ENCODE measurements around the gene C6orf136.
A peak's percentile ranks its signal among the peaks of the same experiment; 100 is the strongest.
"Not testable (repeated sequence)": the region's sequence is repeated elsewhere in the genome, so short reads cannot be mapped to it uniquely, and the experiment has no call there.

C6orf136 gene

GRCh38 chr6:30657922-30658321 lies 11.0 kb downstream of the C6orf136 start:
- not testable (repeated sequence) for DNase-seq (ENCODE audit: low read depth)

- no peak for DNase-seq (ENCODE audit: low read depth)
Measured at GRCh38 chr6:30664994-30665767, 18.2 kb downstream of the C6orf136 start.

DNA sequence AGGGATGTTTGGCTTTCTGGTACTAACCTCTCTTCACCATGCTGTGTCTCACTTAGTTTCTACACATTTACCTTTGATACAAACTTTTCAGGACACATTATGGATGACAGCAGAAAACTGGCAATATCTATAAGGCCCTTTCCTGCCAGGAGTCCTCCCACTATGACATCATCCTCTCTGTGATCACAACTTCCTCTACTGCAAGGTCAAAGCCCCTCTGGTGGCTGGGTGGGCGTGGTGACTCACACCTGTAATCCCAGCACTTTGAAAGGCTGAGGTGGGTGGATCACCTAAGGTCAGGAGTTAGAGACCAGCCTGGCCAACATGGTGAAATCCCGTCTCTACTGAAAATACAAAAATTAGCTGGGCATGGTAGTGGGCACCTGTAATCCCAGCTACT lies 19.4 kb downstream of the C6orf136 start:
- not testable (repeated sequence) for DNase-seq (ENCODE audit: low read depth)

GRCh38 chr6:30670760-30671527 lies 24.0 kb downstream of the C6orf136 start:
- no peak for DNase-seq (ENCODE audit: low read depth)

- peak; percentile 98 for DNase-seq (ENCODE audit: low read depth)
Measured at GRCh38 chr6:30672445-30673253, 25.7 kb downstream of the C6orf136 start, which contains the start of gene DHX16. Gene DHX16, minus strand, starts transcription at chr6:30673006. Its CDS starts 165 bp downstream, at chr6:30672841.

DNA sequence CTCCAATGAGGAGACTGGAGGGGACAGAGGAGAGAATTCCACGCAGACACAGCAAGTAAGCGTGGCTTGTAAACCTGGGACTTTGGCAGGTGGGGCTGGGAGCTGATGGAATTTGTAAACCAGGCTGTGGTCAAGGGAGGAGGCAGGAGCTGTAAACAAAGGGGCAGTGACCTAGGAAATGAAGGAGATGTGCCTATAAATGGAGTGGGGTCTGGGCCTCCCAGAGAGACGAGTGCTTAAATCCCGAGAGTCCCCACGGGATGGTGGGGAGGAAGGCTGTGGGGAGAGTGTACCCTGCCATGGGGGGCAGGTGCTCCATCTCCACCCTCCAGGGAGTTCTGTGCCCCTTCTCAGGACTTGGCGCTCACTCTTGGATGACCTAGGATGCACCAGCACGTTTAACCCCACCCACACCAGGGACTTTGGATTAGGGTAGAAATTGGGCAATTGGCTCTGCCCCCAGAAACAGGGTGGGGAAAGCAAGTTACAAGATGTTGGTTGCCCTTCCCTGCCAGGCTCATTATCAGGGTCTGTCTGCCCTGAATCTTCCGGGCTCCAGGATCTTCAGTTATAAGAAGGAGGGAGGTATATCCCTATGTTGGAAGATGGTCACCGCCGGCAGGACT lies 29.8 kb downstream of the C6orf136 start:
- no peak for DNase-seq (ENCODE audit: low read depth)

GRCh38 chr6:30678964-30679726 lies 32.2 kb downstream of the C6orf136 start:
- peak; percentile 67 for DNase-seq (ENCODE audit: low read depth)

GRCh38 chr6:30679765-30680535 lies 33.0 kb downstream of the C6orf136 start:
- DNase-seq (ENCODE audit: low read depth), result no peak

DNA sequence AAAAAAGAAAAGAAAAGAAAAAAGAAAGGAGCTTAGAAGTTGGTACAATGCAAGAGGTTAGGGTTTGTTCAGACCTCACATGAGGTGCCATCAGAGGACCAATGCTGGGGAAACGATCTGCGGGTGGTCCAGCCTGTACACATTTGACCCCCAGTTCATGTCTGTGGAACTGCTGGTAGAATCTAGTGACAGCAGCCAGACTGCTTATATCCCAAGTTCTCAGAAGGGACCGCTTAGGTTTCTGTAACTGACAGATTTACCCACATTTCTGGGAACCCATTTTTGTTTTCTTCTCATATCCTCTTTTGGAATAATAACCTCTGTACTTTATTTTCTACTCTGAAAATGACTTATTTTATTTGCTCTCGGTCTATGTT lies 34.8 kb downstream of the C6orf136 start:
- no peak for DNase-seq (ENCODE audit: low read depth)

DNA sequence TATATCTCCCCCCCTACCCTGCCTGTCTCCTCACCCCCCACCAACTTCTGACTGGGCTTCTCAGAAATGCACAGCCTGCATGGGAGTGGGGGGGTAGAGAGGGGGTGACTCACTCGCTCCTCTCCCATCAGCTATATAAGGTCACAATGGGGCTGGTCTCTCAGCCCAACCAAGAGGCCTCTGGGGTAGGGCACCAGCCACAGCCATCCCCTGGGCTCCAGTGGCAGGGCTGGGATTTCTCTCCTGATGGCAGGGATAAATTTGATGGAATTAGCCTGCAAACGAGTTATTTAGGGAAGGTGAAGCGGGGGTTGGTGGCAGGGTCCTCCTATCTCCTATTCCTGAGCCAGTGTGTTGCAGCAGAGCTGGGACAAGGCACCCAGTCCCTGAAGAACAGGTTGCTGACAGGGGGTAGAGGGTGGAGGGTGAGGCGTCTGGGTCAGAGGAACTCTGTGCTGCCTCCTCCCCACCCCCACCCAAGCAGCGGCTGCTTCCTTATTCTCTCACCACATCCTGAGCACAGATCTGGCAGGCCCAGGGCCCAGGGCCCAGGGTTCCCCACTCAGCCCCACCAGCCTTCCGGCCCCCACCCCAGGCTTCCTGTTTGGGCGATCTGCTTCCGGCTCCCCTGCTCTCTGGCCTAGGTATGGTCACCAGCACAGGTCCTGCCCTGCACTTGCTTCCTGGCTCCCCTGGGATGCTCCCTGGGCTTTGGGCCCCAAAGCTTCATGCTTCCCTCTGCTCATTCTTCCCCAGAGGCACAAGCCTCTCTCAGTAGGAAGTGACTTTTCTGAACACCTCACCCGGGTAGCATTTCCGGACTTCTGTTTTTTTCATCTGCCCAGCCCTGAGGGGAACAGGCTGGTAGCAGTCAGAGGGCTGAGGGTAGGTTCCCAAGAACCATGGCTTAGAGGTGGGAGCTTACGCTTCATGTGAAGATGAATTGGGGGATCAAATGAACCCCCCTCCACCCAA lies 35.5 kb downstream of the C6orf136 start:
- peak; percentile 92 for DNase-seq (ENCODE audit: low read depth)

DNA sequence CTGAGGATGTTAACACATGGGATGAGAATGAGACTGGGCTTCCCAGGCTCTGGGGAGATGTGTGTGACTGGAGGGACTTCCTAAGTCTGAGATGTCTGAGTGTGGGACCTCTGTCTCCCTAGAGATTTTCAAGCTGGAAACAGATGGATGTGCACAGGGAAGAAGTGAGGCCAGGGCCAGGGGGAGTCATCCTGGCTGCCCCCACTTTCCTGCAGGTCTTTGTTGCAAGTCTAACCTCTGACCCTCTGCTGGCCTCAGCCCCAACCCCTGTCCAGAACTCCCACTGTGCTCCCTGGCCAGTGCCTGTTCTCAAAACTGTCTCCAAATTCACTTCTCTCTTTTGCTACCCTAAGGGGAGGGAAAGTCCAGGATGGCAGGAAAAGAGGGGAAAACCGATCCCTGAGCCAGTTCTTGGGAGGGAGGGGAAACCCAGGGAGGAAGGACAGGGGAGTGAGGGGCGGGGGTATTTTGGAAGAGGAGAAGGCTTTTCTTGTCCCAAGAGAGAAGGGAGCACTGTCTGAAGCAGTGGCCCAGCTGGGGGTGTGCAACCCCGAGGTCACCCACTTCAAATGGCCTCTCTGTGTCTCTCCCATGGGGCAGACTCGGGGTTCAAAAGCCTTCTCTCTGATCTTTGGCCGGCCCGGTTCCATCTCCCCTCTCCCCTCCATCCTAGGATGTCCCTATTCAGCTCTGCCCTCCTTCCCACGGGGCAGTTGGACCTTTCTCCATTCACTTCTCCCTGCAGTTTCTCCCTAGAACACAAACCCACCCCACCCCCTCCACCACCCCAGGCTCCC lies 36.4 kb downstream of the C6orf136 start:
- no peak for DNase-seq (ENCODE audit: low read depth)

DNA sequence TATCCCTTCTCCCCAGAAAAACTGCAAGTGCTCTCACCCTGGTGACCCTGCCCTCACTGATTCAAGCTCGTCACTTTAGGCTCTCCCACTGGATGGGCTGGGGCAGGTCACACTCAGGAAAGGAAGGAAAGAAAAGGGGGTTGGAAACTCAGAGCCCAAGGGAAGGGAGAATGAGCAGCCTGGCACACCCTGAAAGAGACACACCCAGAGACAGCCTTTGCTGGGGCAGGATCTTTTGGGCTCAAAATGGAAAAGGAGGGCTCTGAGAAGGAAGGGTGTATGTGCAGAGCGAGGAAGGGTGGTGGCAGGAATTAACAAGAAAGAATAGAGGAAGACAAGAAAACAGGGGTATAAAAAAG lies 37.0 kb downstream of the C6orf136 start:
- no peak for DNase-seq (ENCODE audit: low read depth)

GRCh38 chr6:30684386-30685156 lies 37.6 kb downstream of the C6orf136 start:
- peak; percentile 37 for DNase-seq (ENCODE audit: low read depth)

DNA sequence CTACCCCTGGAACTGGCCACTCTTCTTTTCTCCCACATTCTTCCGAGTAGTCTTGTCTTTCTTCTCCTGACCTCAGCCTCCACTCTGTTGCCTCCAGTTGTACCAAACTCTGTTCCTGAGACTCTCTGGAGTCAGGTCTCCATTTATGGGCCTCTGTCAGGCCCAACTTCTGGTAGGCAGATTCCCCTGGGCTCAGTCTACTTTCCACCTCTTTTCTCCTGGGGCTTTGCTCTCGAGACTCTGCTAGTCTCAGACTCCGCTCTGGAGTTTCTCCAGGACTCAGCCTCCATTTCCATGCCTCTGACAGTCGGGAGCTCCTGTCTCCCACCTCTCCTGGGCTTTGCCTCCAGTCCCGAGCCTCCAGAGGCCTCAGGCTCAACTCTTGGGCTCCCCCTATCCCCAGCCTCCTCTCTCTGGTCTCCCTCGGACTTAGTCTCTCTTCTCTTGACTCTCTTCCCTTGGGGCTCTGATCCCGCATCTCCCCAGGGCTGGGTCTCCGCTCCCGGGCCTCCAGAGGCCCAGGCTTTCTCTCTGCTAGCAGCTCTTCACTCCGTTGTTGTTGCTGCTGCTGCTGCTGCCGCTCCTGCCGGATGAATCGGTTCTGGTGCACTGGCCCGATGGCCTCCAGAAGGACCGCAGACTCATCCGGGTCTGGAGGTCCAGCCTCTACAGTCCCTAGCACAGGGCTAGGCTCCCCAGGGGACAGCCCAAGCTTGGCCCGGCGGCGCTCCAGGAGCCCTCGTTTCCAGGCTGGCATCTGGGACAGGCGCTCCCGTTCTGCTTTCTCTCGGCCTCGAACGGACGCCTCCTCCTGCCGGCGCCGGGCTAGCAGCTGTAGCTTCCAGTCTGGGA lies 38.5 kb downstream of the C6orf136 start:
- DNase-seq (ENCODE audit: low read depth), result peak; percentile 35

DNA sequence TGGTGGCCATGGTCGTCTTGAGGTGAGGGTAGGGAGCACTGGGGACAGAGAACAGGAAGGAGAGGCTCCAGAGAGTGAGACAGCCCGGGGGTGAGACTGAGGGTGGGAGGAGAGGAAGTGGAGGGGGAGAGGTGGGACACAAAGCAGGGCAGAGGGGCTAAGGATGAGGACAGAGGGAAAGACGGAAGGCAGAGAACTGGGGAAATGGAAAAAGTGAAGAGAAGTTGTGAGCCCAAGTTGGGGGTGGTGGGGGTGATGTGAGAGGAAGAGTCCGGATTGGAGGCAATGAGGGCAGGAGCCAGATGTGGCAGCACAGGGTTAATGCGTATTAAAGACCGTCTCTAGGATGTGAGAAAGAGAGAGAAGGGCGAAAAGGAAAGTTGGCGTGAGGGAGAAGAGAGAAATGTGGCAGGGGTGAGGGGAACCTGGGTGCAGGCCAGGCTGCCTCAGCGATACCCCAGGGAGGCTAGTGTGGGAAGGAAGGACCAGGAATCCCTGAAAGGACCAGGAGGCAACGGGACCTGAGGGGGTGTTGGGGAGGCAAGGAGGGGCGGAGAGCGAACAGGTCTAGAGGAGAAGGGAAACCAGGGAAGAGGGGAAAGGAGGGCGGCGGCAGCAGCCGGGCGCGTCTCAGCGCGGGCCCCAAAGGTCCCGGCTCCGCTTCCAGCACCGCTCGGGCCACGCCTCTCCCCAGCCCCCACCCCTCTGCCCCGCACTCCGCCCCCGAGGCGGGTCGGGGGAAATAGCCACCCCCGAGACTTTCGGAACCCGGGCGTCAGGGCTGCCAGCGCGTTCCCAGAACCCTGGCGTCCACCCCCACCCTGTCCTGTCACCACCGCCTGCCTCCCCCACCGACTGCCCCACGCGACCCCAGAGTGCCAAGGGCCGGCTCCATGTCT lies 39.3 kb downstream of the C6orf136 start, which contains the start of gene PPP1R18:
Gene PPP1R18, minus strand, starts transcription at position 637 of the 899 bp plus-strand sequence. Its CDS starts 627 bp downstream, at position 10.
- peak; percentile 31 for DNase-seq (ENCODE audit: low read depth)

Measured in amniotic epithelial cell (primary cell).